HG03469 (cell line): ENCODE results near the gene TEX10.

Source experiments
- ATAC-seq: cut with Tn5 transposase; IDR thresholded peaks from one replicate; pipeline ENCODE4 v1.9.1; 2021; ENCODE audit warnings: mild to moderate bottlenecking, moderate library complexity, moderate number of reproducible peaks; ENCODE audit not compliant: unreplicated experiment

The TEX10 gene

DNA sequence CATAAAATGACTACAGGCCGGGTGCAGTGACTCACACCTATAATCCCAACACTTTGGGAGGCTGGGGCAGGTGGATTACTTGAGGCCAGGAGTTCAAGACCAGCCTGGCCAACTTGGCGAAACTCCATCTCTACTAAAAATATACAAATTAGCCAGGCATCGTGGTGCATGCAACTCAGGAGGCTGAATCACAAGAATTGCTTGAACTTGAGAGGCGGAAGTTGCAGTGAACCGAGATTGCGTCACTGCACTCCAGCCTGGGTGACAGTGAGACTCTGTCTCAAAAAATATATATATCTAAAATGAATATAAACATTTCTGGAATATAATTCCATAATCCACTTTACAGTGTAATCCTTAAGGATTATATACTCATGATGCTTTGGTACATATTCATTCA is 66.5 kb downstream of the TEX10 start:
- ATAC-seq: no peak

- ATAC-seq: no peak
Measured at GRCh38 chr9:100285601-100286000, 67.1 kb downstream of the TEX10 start.

DNA sequence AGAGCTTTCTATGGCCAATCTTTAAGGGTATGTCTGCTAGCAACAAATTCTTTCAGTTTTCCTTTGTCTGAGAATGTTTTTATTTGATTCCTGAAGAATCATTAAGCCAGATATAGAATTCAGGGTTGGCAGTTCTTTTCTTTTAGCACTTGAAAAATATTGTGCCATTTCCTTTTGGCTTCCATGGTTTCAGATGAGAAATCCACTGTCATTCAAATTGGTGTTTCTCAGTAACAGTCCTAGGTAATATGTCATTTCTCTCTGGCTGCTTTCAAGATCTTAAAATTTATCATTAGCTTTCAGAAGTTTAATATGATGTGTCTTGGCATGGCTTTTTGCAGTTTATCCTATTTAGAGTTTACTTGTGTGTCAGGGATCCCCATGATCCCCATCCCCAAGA is 67.7 kb downstream of the TEX10 start:
- no peak for ATAC-seq

DNA sequence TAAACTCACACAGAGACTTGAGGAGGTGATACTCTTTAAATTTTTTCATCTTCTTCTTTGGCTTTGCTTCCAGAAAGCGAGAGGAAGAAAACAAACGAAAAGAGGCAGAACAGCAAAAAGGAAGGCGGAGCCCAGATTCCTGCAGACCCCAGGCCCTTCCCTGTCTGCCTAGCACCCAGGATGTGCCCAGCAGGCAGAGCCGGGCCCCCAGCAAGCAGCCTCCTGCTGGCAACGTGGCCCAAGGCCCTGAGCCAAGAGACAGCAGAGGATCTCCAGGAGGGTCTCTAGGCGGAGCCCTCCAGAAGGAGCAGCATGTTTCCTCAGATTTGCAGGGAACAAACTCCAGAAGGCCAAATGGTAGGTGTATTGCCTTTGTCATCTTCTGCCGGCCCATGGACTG is 68.5 kb downstream of the TEX10 start:
- no peak for ATAC-seq

GRCh38 chr9:100282388-100282719 is 70.4 kb downstream of the TEX10 start:
- no peak for ATAC-seq

- no peak for ATAC-seq
Measured at GRCh38 chr9:100281676-100282387, 70.9 kb downstream of the TEX10 start.

GRCh38 chr9:100281066-100281465 is 71.7 kb downstream of the TEX10 start:
- ATAC-seq: no peak

GRCh38 chr9:100277166-100277979 is 75.4 kb downstream of the TEX10 start:
- no peak for ATAC-seq

DNA sequence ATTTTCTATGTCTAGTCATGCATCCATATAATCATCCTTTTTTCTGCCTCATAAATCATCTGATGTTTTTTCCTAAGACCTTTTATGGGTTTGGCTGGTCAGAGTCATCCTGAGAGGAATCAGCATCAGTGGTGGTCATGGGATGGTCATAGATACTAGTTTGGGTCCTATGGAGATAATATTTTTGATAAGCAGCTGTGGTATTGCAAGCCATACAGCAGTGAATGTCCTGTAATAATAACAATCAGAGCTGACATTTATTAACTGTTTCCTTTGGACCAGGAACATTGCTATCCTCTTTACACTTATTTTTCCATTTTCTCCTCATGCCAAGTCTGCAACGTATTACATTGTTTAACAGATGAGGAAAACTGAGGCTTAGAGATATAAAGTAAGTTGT is 83.1 kb downstream of the TEX10 start:
- no peak for ATAC-seq

DNA sequence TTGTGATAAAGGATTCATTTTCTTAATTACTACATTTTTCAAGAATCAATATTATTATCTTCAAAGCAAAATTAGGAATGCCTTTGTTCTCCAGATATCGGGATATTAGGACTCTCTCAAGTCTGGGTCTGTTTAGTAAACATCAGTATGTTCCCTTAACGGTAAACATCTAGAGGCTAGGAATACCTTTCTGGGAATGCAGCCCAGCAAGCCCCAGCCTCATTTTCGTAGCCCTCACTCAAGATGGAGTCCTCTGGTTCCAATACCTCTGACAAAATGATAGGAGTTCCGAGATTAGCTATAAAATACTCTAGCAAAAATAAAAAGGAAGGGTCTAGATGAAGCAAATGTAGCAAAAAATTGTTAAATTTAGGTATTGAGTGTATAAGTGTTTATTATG is 84.5 kb downstream of the TEX10 start:
- no peak for ATAC-seq

GRCh38 chr9:100267211-100267610 is 85.5 kb downstream of the TEX10 start:
- ATAC-seq: no peak
